GM21528 (cell line): Measurements from ENCODE around the gene ATP6V0E1.

Experiments used
- ATAC-seq: cut with Tn5 transposase; IDR thresholded peaks from one replicate; pipeline ENCODE4 v1.9.1; 2021; ENCODE audit warnings: mild to moderate bottlenecking, moderate library complexity; ENCODE audit not compliant: unreplicated experiment, low FRiP score

The ATP6V0E1 gene

GRCh38 chr5:172983542-172984243 is at the start of gene ATP6V0E1:
TSS of gene ATP6V0E1 (plus strand) at chr5:172983771. CDS start at chr5:172983861, 90 bp downstream.
- peak; percentile 88 for ATAC-seq

- ATAC-seq = no peak
Measured at GRCh38 chr5:172935096-172935495, 48.5 kb upstream of the ATP6V0E1 start.

- no peak for ATAC-seq
Measured at GRCh38 chr5:172936401-172936800, 47.2 kb upstream of the ATP6V0E1 start.

GRCh38 chr5:172939071-172939470 is 44.5 kb upstream of the ATP6V0E1 start:
- ATAC-seq = no peak

DNA sequence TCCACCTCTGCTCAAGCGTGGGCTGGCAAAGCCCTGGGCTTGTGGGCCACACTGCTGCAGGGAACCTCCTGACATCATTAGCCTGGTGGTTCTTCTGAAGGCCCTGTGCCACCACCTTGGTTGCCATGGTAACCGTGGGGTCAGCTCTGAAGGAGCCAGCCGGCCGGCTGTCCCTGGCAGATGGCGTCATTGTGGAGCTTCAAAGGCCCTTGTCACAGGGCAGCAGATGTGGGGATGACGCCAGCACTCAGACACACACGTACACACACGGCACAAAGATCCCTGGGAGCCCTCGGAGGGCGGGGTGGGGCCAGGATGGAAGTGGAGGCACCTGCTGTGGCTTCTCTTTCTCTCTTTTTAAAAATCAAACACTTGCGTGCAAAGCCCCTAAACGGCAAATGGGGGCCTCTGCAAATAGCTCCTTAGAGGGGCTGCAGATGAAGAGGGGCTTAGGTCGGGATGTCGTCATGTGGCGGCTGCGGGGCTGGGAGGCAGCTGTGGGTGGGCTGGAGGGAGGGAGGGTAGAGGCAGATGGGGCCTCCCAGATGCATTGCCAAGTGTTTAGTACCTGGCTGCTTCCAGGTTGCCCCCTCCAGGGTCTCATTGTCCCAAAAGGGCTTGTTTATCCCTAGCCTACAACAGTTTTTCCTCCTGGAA is 43.8 kb upstream of the ATP6V0E1 start:
- ATAC-seq = no peak

DNA sequence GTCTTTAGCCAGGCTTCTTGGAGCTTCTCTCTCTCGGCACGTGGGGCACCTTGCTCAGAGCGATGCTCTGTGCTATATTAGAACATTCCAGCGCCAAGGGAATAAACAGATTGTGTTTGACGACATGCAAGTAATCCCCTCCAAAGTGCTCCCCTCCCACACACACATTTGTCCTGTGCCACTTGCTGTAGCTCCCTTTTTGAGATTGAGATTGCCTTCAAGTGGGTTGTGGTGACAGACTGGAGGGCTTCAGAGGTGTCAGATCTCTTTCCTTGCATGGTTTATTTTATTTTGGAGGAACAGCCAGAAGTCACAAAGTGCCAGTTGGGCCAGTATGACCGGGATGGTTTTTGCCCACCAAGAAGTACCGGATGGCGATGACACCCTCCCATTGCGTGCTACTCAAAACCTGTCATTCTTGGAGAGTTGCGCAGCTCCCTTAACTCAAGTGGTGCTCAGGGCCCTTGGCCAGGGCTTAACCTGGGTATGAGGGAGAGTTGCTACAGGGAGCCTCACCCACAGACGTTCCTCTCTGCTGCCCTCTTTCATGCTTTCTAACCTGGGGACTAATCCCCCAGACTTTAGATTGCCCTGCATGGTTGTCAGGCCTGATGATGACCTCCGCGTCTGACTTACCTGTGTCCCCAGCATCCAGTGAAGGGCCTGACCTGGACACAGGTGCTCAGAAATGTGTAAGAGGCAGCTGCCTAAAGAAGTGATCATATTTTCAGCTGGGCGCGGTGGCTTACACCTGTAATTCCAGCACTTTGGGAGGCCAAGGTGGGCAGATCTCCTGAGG is 43.1 kb upstream of the ATP6V0E1 start:
- no peak for ATAC-seq

DNA sequence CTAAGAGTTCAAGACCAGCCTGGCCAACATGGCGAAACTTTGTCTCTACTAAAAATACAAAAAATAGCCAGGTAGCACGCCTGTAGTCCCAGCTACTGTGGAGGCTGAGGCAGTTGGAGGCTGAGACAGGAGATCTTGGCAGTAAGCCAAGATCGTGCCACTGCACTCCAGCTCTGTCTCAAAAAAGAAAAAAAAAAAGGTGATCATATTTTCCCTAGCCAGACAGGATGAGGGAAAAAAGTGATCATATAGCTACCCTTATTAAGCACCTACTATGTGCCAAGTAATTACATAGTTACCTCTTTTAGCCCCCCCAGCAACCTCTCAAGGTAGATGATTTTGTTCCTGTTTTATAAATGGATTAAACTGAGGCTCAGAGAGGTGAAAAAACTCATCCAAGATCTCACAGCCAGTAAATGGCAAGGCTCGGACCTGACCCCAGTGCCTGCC is 42.5 kb upstream of the ATP6V0E1 start:
- ATAC-seq = no peak

DNA sequence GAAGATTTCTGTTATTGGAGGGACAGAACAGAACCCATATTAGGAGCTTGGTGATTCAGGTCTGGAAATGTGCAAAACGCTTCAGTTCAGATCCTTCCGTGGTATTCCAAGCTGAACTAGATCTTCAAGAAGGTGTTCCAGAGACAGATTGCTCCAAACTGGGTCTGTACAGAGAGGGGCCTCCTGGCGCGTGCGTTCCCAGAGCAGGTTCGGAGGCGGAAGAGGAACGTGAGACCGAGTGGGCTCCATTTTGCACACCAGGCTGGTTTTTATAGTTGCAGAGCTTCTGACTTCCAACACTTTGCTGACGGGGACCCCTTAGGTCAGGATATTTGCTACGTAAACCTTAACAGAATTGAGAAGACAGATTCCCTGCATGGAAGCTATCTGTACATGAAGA is 41.0 kb upstream of the ATP6V0E1 start:
- ATAC-seq = no peak

DNA sequence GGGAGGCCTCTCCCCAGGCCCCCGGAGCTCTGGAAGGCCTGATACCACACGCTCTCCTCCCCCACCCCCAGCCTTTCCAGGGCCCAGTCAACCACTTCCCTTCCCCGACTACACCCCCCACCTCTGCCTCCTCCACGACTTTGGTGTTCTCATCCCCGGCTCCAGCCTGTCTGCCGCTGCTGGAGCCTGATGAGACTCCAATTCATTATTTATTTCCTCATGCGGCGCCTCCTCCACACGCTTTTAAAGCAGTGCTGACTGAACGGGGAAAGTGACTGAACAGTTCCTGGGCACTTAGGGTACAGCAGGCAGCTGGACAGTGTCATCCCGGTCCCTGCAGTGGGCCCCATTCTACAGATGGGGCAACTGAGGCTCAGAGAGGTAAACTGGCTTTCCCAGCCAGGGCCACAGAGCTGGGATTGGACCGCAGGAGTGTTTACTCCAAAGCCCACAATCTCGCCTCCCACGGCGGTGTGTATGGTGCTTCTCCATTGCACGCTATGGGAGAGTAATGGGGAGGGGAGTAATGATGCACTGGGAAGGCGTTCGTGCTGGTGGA is 40.2 kb upstream of the ATP6V0E1 start:
- no peak for ATAC-seq

DNA sequence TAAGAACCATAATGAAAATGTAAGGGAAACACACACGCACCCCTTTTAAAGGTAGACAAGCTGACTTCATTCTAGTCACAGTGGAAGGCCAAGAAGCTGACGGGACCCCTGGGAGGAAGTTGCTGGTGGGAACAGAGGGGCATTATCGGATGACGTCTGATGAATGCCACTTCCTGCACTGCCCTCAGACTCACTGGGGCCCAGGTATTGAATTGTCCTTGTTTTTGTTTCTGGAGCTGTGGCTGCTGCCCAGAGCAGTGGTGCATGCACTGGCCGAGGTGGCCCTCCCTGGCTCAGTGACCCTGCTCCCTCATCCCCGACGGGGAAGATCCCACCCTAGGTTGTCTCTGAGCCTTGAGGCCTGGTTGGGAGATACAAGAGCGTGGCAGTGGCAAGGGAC is 39.7 kb upstream of the ATP6V0E1 start:
- ATAC-seq = no peak

- no peak for ATAC-seq
Measured at GRCh38 chr5:172944741-172945140, 38.8 kb upstream of the ATP6V0E1 start.

DNA sequence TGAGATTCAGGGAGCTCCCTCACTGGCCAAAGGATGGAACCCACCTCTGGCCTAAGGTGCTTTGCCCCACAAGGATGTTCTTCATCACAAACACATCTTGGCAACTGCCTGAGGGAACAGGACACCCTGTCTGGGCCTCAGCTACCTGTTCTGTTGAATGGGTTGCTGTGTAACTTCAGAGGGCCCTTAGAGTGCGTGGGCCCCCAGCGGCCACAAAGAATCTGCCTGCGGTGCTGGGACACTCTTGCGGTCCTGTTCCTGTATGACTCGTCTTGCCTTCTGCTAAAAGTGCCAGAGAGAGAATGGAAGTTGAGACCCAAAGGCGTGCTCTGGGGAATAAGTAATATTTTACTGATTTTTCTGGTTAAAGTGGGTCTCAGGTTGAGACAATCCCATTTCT is 38.4 kb upstream of the ATP6V0E1 start:
- ATAC-seq = no peak

DNA sequence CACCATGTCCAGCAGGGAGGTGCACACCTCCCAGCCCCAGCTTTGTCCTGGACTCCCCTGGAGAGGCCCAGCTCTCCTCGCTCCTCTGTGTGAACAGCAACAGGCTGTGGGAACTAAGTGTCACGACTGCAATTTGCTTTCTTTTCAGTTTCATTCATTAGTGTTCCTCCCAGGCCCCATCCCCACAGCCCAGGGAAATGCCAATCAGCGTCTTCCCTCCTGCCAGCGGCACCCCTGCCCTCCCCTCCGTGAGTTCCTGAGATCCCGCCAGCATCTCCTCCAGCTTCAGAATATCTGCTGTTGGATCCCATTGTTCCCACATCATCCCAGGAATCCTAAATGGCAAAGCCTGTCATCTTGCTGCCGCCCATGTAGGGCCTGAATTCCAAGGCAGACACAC is 37.4 kb upstream of the ATP6V0E1 start:
- no peak for ATAC-seq

GRCh38 chr5:172949426-172949825 is 34.1 kb upstream of the ATP6V0E1 start:
- ATAC-seq = no peak

GRCh38 chr5:172950176-172950965 is 33.2 kb upstream of the ATP6V0E1 start:
- no peak for ATAC-seq

DNA sequence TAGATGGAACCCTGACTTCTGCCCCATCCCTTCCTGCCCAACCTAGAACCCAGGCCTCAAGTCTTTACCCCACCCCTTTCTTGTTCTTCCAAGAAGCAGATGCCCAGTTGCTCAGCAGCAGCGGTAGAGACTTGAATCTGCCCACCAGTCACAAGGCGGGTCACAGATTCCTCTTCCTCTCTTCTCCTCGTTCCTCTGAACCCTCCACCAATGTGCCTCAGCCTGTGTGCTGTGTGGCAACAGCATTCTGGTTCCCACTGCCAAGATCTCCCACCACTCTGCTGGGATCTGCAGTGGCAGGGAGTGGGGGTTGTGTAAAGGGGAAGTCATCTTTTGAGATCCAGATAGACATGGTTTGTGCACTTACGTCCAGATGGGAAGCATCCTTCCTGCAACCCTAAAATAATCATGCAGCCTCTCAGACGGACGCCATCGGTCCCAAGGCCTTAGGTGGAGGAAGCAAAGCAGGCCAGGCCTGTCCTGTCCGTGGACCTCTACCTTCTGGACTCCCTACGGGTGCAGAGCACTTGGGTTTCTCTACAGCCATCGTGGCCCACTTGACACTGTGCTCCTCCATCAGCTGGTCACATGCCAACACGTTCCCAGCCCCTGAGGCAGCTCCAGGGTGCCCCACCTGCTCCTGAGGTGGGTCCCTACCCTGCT is 32.1 kb upstream of the ATP6V0E1 start:
- ATAC-seq = no peak

DNA sequence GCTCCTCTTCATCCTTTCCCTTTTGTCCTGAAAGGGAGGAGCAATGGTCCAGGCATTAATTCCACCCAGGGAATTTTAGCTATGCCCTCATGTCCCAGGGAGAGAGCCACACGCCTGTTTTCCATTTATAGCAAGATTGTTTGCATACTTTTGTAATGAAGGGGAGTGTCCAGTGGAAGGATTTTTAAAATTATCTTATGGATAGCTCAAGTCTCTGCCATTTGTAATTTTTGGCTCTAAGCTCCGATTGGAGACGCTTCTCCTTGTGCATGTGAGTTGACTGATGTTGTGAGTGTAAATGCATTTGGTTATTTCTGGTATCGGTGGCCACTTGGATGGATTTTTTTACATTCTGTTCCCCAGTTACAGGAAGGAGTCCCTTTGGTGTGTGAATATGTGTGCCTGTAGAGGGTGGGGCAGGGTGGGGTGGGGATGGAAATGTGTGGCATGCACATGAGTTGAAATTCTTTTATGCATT is 31.5 kb upstream of the ATP6V0E1 start:
- no peak for ATAC-seq

DNA sequence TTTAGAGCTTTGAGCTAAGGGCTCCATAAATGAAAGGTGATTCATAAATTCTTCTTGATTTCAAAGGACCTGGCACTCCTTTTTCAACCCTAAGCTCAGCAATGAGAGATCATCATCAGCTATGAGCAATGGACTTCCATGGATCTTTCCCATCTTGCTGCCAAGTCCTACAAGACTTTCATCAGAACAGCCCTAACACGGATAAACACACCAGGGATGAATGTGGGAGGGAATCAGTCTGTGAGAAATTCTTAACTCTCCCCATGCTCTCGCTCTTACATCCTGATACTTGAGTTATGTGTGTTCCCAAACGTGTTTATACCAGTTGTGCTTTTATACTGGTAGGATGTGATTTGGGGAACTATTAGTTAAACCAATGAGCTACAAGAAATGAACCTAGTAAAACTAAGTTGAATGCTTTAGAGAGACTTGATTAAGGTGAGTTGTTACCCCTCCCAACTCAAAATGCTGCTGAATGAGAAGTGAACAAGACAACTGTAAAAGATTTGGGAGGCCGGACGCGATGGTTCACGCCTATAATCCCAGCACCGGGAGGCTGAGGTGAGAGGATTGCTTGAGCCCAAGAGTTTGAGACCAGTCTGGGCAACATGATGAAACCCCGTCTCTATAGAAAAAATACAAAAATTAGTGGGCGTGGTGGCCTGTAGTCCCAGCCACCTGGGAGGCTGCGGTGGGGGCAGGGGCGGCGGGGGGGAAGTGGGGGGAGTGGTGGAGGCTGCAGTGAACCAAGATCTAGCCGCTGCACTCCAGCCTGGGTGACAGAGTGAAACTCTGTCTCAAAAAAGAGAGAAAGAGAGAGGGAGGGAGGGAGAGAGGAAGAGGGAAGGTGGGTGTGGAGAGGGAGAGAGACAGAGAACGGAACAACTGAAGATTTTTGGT is 29.5 kb upstream of the ATP6V0E1 start:
- ATAC-seq = no peak

DNA sequence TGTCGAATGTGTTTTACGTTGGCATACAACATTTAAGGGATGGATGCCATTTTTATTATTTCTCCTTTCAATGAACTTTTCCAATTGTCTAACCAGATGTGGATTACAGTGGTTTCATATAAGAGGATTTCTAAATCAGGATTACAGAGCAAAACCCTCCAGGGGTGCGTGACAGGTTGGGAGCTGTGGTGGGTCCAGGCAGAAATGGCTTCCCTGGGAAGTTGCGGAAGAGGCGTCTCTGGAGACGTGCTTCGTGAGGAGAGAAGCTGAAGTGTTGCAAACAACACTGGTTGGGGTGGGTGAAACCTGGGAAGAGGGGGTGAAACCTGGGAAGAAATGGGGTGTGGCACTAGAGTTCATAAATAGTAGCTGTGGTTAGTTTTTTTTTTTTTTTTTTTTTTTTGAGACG is 28.8 kb upstream of the ATP6V0E1 start:
- no peak for ATAC-seq
